Endothelial cell of hepatic sinusoid (primary cell): ENCODE data around the gene LGALS3BP.

Experiments
- in situ Hi-C: cut with HindIII; loops from 2 replicates; pipeline ENCODE4 v1.10.0; 2017; ENCODE audit warnings: low sequenced_read_pairs

The LGALS3BP gene

DNA sequence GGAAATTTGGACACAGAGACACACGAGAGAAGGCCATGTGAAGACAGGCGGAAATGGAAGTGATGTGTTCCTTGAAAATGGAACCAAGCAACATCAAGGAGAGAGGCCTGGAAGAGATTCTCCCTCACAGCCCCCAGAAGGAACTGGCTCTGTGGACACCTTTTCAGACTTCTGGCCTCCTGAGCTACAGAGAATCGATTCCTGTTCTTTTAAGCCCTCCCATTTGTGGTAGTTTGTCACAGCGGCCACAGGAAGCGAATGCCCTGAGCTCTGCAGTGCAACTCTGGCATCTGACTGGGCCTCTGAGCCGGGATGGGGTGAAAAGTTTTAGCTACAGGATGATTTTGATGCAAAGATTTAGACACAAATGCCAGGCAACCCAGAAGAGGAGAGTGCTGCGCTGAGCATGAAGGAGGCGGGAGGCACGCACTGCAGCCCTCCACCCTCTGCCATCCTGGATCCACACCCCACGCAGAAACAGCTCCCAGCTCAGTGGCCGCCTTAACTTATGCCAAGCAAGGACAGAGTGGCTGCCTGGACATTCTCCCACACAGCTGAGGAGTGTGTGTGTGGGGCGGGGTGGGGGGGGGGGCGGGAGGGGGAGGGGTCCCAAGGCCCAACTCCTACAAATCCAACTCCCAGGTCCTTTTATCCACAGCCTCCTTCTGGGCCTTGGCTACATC, 56.8 kb downstream of the LGALS3BP start:
- in situ Hi-C loops: no loop called here

DNA sequence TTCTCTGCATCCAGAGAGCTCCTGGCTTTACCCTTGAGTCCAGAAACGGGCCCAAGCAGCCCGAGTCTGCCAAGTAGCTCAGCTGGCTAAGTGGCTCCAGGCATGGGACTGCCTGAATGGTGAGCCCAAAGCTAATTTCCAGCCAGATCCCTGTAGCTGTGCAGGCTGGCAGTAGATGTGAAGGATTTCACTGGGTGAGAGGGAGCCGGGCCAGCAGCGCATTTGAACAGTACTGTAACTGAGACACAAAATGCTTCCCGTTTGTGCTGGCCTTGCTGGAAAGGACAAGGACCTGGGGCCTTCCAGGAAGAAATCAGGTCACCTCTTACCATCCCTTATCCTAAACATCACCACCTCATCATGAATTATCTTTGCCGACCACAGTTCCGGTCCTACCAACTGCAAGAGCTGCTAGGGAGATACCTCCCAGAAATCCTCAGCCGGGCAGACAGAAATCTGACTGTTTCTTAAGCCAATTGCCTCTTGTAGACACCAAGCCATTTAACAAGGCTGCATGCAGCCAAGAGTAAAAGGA, 58.2 kb downstream of the LGALS3BP start:
- in situ Hi-C loops: no loop called here
